IPS-18a (cell line): ENCODE data around the gene DIO1.

Experiments used
- H3K27ac ChIP-seq: one replicate; pipeline ENCODE4 v1.5.1; 2013; ENCODE audit warnings: low read length
- H3K27me3 ChIP-seq: one replicate; pipeline ENCODE4 v1.6.1; 2013; ENCODE audit warnings: mild to moderate bottlenecking, low read length; ENCODE audit not compliant: control insufficient read depth, insufficient read depth
- H3K36me3 ChIP-seq: one replicate; pipeline ENCODE4 v1.6.1; 2013; ENCODE audit warnings: low read depth, low read length; ENCODE audit not compliant: control insufficient read depth
- H3K4me1 ChIP-seq: one replicate; pipeline ENCODE4 v1.6.1; 2013; ENCODE audit warnings: low read depth, low read length; ENCODE audit not compliant: control insufficient read depth
- H3K4me3 ChIP-seq: one replicate; pipeline ENCODE4 v1.5.1; 2013; ENCODE audit warnings: low read length
- H3K9ac ChIP-seq: one replicate; pipeline ENCODE4 v1.6.1; 2013; ENCODE audit warnings: mild to moderate bottlenecking, low read length, moderate library complexity
- H3K9me3 ChIP-seq: one replicate; pipeline ENCODE4 v1.6.1; 2013; ENCODE audit warnings: low read depth, low read length; ENCODE audit not compliant: control insufficient read depth

Gene DIO1

DNA sequence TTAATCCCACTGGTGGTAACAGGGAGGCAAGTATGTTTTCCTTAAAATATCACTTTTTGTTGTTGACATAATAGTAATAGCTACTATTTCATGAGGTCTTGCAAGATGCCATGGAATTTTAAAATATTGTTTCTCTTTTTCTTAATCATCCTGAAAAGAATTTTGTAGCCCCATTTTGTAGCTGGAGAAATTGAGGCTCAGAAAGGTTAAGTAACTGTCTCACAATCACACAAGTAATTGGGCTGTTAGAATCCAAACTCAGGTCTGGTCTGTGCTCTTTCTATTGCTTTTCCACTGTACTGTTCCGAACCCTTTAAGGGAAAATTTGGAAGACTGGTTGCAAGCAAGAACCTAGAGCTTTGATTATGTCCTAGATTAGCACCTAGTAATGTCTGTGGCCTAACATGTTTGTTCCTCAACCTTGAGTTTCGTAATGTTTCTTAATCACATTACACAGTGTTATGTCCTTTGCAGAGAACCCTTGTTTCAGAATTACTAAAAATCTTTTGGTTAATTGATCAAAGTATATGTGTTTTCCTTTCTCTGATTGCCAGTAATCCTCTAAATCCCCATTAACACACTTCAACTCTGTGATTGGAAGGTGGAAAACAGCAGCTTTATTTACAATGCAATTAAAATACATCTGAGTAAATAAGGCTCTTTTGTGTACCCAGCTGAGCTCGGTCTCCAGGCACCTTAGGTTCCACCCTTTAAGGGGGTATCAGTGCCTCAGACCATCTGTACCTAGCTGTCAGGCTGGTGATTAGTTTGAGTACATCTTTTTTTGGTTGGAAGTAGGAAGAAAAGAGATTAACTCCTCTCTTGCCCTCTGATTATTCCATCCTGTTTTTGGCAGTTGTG, 62.6 kb downstream of the DIO1 start:
- H3K9ac ChIP-seq = no peak overlapping the region
- H3K27ac ChIP-seq = no peak overlapping the region
- H3K27me3 ChIP-seq = no peaks in the 10 kb centered on the region
- H3K4me3 ChIP-seq = no peak overlapping the region
- peaks cover 13% of the 10 kb centered on the region for H3K4me1 ChIP-seq
- H3K36me3 ChIP-seq = peaks cover 55% of the 10 kb centered on the region
- H3K9me3 ChIP-seq = no peaks in the 10 kb centered on the region

DNA sequence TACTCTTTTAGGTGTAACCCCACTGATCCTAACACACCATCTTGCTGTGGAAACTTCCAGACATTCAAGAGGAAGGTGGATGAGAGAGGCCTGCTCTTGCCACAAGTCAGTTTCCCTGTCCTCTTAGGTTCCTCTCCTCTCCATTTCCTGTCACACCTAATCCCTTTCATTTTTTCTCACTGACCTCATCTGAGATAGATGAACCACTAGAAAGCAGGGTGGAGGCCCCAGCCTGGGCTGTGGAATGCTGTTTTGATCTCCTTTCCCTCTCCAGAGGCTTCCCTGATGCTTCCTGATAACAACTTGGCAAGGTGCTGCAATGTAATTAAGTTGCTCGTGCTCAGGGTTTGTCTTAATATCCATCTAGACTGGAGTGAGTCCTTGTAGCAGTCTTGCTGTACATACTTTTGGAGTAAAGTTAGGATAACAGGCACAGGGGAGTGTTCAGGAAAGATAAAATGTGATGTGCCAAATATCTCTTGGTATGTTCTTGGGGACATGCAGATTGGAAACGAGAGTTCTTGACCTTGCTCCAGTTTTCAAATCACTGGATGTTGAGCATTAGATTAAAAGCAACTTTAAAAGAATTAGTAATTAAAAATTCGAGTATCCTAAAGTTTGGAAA, 63.3 kb downstream of the DIO1 start:
- no peak overlapping the region for H3K4me3 ChIP-seq
- no peaks in the 10 kb centered on the region for H3K27me3 ChIP-seq
- no peaks in the 10 kb centered on the region for H3K9me3 ChIP-seq
- H3K36me3 ChIP-seq = peaks cover 57% of the 10 kb centered on the region
- peaks cover 13% of the 10 kb centered on the region for H3K4me1 ChIP-seq
- H3K27ac ChIP-seq = no peak overlapping the region
- H3K9ac ChIP-seq = no peak overlapping the region

DNA sequence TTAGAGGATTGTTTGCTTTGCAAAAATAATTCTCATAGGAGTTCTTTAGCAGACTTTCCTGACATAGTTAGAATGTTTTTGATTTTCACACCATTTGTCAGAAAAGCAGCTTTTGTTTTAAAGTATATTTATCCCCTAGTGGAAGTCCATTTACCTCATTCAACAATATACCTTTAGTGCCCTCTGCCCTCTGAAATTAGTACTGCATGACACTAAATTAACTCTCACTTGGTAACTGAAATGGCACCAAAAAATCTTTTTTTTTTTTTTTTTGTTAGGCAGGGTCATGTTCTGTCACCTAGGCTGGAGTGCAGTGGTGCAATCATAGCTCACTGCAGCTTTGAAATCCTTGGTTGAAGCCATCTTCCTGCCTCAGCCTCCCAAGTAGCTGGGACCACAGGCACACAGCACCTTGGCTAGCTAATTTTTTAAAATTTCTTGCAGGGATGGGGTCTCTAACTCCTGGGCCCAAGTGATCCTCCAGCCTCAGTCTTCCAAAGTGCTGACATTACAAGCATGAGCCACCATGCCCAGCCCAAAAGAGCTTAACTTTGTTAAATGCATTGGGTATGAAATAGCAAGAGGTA, 65.8 kb downstream of the DIO1 start:
- H3K36me3 ChIP-seq = peaks cover 58% of the 10 kb centered on the region
- no peak overlapping the region for H3K9ac ChIP-seq

More for the DNA sequence above, 65.8 kb downstream of the DIO1 start:
- Histone ChIP-seq H3K27ac (no peak overlapping the region), H3K9me3 (no peaks in the 10 kb centered on the region), H3K27me3 (no peaks in the 10 kb centered on the region), H3K4me3 (no peak overlapping the region), H3K4me1 (peaks cover 16% of the 10 kb centered on the region)
